Fibroblast of lung (primary cell): Measurements from ENCODE around the gene SEMA4D. TPM values are rescaled to one million over a fixed set of nuclear protein-coding genes. Genes with fewer than 3 reads are reported as not detected.

Source experiments
- DNase-seq, 2 donors: peaks; one replicate each; pipeline versions ENCODE4 v3.0.0 to v3.0.0-alpha.2; 2010; ENCODE audit warnings: low read depth in 2 of 2
- H2AFZ ChIP-seq: 2 replicates; pipeline ENCODE4 v1.5.1; 2012; ENCODE audit warnings: low read length, control low read depth, inconsistent platforms
- H3K27ac ChIP-seq: 2 replicates; pipeline ENCODE4 v1.5.1; 2011; ENCODE audit warnings: low read length, control low read depth; ENCODE audit not compliant: insufficient read depth
- H3K27me3 ChIP-seq: 2 replicates; pipeline ENCODE4 v1.5.1; 2011; ENCODE audit warnings: mild to moderate bottlenecking, low read length; ENCODE audit not compliant: control insufficient read depth, insufficient read depth
- H3K36me3 ChIP-seq: 2 replicates; pipeline ENCODE4 v1.5.1; 2011; ENCODE audit warnings: low read length; ENCODE audit not compliant: control insufficient read depth, insufficient read depth
- H3K4me1 ChIP-seq: 2 replicates; pipeline ENCODE4 v1.5.1; 2011; ENCODE audit warnings: low read length; ENCODE audit not compliant: control insufficient read depth, insufficient read depth; ENCODE audit errors: extremely low read depth
- H3K4me2 ChIP-seq: 2 replicates; pipeline ENCODE4 v1.5.1; 2011; ENCODE audit warnings: low read length, control low read depth; ENCODE audit not compliant: insufficient read depth; ENCODE audit errors: extremely low read depth
- H3K4me3 ChIP-seq, 4 experiments: fragments of 200-600 bp in 1 of 4; sonication (generic) in 1 of 4; replicated peaks in 1 of 4; 2 replicates each; pipeline ENCODE4 v1.5.1; 2011 to 2016; ENCODE audit warnings: low read length in 4 of 4, low read depth in 3 of 4, mild to moderate bottlenecking in 3 of 4, control low read depth in 2 of 4, inconsistent platforms in 1 of 4, mixed read lengths in 1 of 4; ENCODE audit not compliant: insufficient read depth in 1 of 4; ENCODE audit errors: control extremely low read depth in 1 of 4
- H3K79me2 ChIP-seq: 2 replicates; pipeline ENCODE4 v1.5.1; 2012; ENCODE audit warnings: mild to moderate bottlenecking, low read length, inconsistent platforms; ENCODE audit not compliant: control insufficient read depth, insufficient read depth
- H3K9ac ChIP-seq: 2 replicates; pipeline ENCODE4 v1.5.1; 2011; ENCODE audit warnings: mild to moderate bottlenecking, low read length, control low read depth; ENCODE audit not compliant: insufficient read depth
- H3K9me3 ChIP-seq: 2 replicates; pipeline ENCODE4 v1.5.1; 2012; ENCODE audit warnings: low read depth, low read length; ENCODE audit not compliant: control insufficient read depth, insufficient read depth
- H4K20me1 ChIP-seq: 2 replicates; pipeline ENCODE4 v1.5.1; 2011; ENCODE audit warnings: low read length; ENCODE audit not compliant: control insufficient read depth, insufficient read depth; ENCODE audit errors: extremely low read depth
- EZH2 ChIP-seq: IDR thresholded peaks from 2 replicates; pipeline ENCODE4 v1.5.1; 2012; ENCODE audit warnings: low read length, control low read depth, mild to moderate bottlenecking; ENCODE audit errors: missing control alignments
- polyA plus RNA-seq, 2 donors: library from polyadenylated mRNA; depleted of rRNA in 1 of 2; stranded (reverse) in 1 of 2; unstranded in 1 of 2; fragments of >200 nt; gene quantifications; 2 replicates each; pipeline ENCODE4 v1.2.1, GENCODE V29; 2011 to 2012; ENCODE audit warnings: missing spikeins in 1 of 2
- total RNA-seq: library from RNA; depleted of rRNA; stranded (reverse); fragments of >200 nt; gene quantifications from 2 replicates; pipeline ENCODE4 v1.2.1, GENCODE V29; 2014
- TF ChIP-seq, protein P1 (sequence below), 2 donors: IDR thresholded peaks in 1 of 2; conservative IDR thresholded peaks in 1 of 2; 1 replicate in 1 of 2; 2 replicates in 1 of 2; pipeline ENCODE4 v1.5.1; 2011 to 2012; ENCODE audit warnings: low read length in 2 of 2, control low read depth in 1 of 2, inconsistent platforms in 1 of 2, low read depth in 1 of 2, mild to moderate bottlenecking in 1 of 2

SEMA4D gene
- total and polyA plus RNA-seq, 2 donors (not counting 1 experiment from before 2014, with no cell fraction given): 0.67 to 2.6 TPM

DNA sequence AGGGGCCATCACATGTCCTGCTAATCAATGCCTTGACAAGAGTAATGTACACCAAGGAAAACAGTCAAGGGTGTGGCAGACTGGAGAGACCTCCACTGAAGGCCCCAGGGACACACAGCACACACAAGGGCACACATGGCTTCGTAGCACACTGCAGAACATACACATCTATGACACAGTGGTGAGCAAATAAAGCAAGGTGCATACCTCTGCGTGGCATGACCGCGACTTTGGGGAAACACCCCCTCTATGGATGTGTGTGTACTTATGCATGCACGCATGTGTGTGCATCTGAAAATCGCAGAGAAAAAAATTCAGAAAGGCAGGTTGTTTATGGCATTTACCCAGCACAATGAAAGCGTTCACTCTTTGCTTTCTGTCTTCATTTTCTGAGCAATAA, 20.5 kb downstream of the SEMA4D start:
- H3K79me2 ChIP-seq: no peaks in the 10 kb centered on the region
- no peak overlapping the region for H2AFZ ChIP-seq
- DNase-seq: no peak
- no peak overlapping the region for H3K4me2 ChIP-seq
- no peak overlapping the region for H3K27ac ChIP-seq
- H3K36me3 ChIP-seq: no peaks in the 10 kb centered on the region
- no peaks in the 10 kb centered on the region for H4K20me1 ChIP-seq
- no peaks in the 10 kb centered on the region for H3K9me3 ChIP-seq
- TF ChIP-seq, protein P1, sequence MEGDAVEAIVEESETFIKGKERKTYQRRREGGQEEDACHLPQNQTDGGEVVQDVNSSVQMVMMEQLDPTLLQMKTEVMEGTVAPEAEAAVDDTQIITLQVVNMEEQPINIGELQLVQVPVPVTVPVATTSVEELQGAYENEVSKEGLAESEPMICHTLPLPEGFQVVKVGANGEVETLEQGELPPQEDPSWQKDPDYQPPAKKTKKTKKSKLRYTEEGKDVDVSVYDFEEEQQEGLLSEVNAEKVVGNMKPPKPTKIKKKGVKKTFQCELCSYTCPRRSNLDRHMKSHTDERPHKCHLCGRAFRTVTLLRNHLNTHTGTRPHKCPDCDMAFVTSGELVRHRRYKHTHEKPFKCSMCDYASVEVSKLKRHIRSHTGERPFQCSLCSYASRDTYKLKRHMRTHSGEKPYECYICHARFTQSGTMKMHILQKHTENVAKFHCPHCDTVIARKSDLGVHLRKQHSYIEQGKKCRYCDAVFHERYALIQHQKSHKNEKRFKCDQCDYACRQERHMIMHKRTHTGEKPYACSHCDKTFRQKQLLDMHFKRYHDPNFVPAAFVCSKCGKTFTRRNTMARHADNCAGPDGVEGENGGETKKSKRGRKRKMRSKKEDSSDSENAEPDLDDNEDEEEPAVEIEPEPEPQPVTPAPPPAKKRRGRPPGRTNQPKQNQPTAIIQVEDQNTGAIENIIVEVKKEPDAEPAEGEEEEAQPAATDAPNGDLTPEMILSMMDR (conservative IDR thresholded peaks at IDR 0.05 in 1 of 2, IDR thresholded peaks at IDR 0.05 in 1 of 2; ENCODE audit: low read depth in 1 of 2, low read length in 2 of 2): no peak
- no peak for TF ChIP-seq EZH2
- H3K4me3 ChIP-seq: no peak overlapping the region
- no peak overlapping the region for H3K9ac ChIP-seq
- no peaks in the 10 kb centered on the region for H3K27me3 ChIP-seq
- no peaks in the 10 kb centered on the region for H3K4me1 ChIP-seq

DNA sequence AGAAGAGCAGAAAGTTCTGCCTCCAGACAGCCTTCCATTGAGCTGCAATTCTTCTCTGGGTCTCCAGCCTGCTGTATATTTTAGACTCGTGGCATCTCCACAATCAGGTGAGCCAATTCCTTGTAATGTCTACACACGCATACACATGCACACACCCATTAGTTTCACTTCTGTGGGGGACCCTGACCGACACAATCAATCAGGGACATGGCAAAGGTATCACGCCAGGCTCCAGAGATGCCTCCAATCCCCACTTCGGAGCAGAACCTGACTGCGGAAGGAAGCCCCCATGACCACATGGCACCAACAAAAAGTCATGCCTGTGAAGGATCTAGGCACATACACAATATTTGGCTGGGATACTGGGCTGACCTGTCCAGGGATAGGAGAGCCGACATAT, 21.4 kb downstream of the SEMA4D start:
- Histone ChIP-seq H3K9ac (no peak overlapping the region), H3K27me3 (no peaks in the 10 kb centered on the region), H3K9me3 (no peaks in the 10 kb centered on the region), H2AFZ (no peak overlapping the region), H3K79me2 (no peaks in the 10 kb centered on the region), H3K4me1 (no peaks in the 10 kb centered on the region), H3K36me3 (no peaks in the 10 kb centered on the region), H3K27ac (no peak overlapping the region), H3K4me3 (no peak overlapping the region), H3K4me2 (no peak overlapping the region), H4K20me1 (no peaks in the 10 kb centered on the region)
- no peak for DNase-seq
- TF ChIP-seq, protein P1 (conservative IDR thresholded peaks at IDR 0.05 in 1 of 2, IDR thresholded peaks at IDR 0.05 in 1 of 2; ENCODE audit: low read depth in 1 of 2, low read length in 2 of 2): no peak

- Histone ChIP-seq H3K4me1 (no peaks in the 10 kb centered on the region), H3K9ac (no peak overlapping the region), H3K4me2 (no peak overlapping the region), H3K9me3 (no peaks in the 10 kb centered on the region), H4K20me1 (no peaks in the 10 kb centered on the region), H3K27ac (no peak overlapping the region), H3K4me3 (no peak overlapping the region), H2AFZ (no peak overlapping the region), H3K36me3 (no peaks in the 10 kb centered on the region), H3K27me3 (no peaks in the 10 kb centered on the region), H3K79me2 (no peaks in the 10 kb centered on the region)
- TF ChIP-seq EZH2: no peak
- TF ChIP-seq, protein P1 (conservative IDR thresholded peaks at IDR 0.05 in 1 of 2, IDR thresholded peaks at IDR 0.05 in 1 of 2; ENCODE audit: low read depth in 1 of 2, low read length in 2 of 2): no peak
- no peak for DNase-seq
Observed at GRCh38 chr9:89475891-89476440, 21.9 kb downstream of the SEMA4D start.
